Spinal cord (tissue), 10 donors: ENCODE results near the gene HEPACAM2. TPM values are rescaled to one million over a fixed set of nuclear protein-coding genes. Genes with fewer than 3 reads are reported as not detected.

Experiments
- DNase-seq, 6 donors: peaks; one replicate each; pipeline versions ENCODE4 v3.0.0 to v3.0.0-alpha.2; 2013 to 2015; ENCODE audit warnings: low spot score in 6 of 6, low read depth in 4 of 6
- H3K27ac ChIP-seq: one replicate; pipeline ENCODE4 v1.5.1; 2013; ENCODE audit warnings: low read depth, low read length, control low read depth
- H3K27me3 ChIP-seq: one replicate; pipeline ENCODE4 v1.6.1; 2013; ENCODE audit warnings: low read length; ENCODE audit not compliant: control insufficient read depth, insufficient read depth
- H3K36me3 ChIP-seq: one replicate; pipeline ENCODE4 v1.6.1; 2013; ENCODE audit warnings: low read length; ENCODE audit not compliant: control insufficient read depth, insufficient read depth
- H3K4me1 ChIP-seq: one replicate; pipeline ENCODE4 v1.6.1; 2013; ENCODE audit warnings: low read length; ENCODE audit not compliant: control insufficient read depth, insufficient read depth
- H3K4me3 ChIP-seq: one replicate; pipeline ENCODE4 v1.5.1; 2013; ENCODE audit warnings: low read depth, low read length, control low read depth
- H3K9me3 ChIP-seq: one replicate; pipeline ENCODE4 v1.6.1; 2013; ENCODE audit warnings: low read length; ENCODE audit not compliant: control insufficient read depth, insufficient read depth
- WGBS: methylation state at CpG from one replicate; pipeline ENCODE4 v1.1.5; 2013; ENCODE audit warnings: missing lambda C conversion rate; ENCODE audit not compliant: insufficient coverage; 5-methylcytosine and 5-hydroxymethylcytosine counted together
- polyA plus RNA-seq, 2 donors: library from polyadenylated mRNA; unstranded; fragments of 120-200 nt; gene quantifications; one replicate each; pipeline ENCODE4 v1.2.1, GENCODE V29; 2013; ENCODE audit not compliant: insufficient read length in 2 of 2
- total RNA-seq, 2 donors: library from RNA; depleted of rRNA in 1 of 2; stranded (reverse); fragments of 120-200 nt in 1 of 2; fragments of >200 nt in 1 of 2; gene quantifications; one replicate each; pipeline versions ENCODE4 v1.2.3 to v1.2.4, GENCODE V29; 2013 to 2014
- donor health status: healthy.

The HEPACAM2 gene
- total and polyA plus RNA-seq, 4 donors, result 0.11 to 0.69 (median 0.23) TPM

DNA sequence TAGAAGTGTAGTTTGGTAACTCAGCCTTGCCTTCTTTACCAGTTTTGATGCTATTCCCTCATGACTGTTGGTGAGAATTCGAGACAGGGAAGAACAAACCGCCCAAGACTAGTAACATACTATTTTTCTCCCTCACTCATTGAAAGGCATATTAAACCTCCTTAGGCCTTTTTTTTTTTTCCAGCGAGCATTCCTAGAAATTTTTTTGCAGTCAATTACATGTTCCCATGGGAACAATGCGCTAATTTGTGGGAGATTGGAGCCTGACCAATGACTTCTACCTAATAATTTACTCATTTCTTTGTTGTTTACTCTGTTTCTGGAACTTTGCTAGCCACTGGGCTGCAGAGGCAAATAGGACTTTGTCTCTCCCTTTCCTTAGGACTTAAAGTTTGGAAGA lies 11.9 kb upstream of the HEPACAM2 start:
- no peak overlapping the region for H3K4me3 ChIP-seq
- WGBS, result no CpG with 5 or more reads among the region's 4 CpGs
- no peaks in the 10 kb centered on the region for H3K4me1 ChIP-seq
- H3K27me3 ChIP-seq, result no peaks in the 10 kb centered on the region
- peak in 1 of 6 donors; percentile 14 for DNase-seq
- no peak overlapping the region for H3K27ac ChIP-seq
- H3K36me3 ChIP-seq, result no peaks in the 10 kb centered on the region
- H3K9me3 ChIP-seq, result no peaks in the 10 kb centered on the region

GRCh38 chr7:93235541-93235940 lies 9.3 kb upstream of the HEPACAM2 start:
- H3K9me3 ChIP-seq, result no peaks in the 10 kb centered on the region
- DNase-seq, result peak in 1 of 6 donors; percentile 46
- H3K27ac ChIP-seq, result no peak overlapping the region
- no peak overlapping the region for H3K4me3 ChIP-seq
- no peaks in the 10 kb centered on the region for H3K27me3 ChIP-seq
- no peaks in the 10 kb centered on the region for H3K4me1 ChIP-seq
- no peaks in the 10 kb centered on the region for H3K36me3 ChIP-seq
- 84% methylated on average over 2 of the region's 2 CpGs for WGBS

GRCh38 chr7:93232673-93233018 lies 6.4 kb upstream of the HEPACAM2 start:
- Histone ChIP-seq H3K4me1 (no peaks in the 10 kb centered on the region), H3K27ac (no peak overlapping the region), H3K36me3 (no peaks in the 10 kb centered on the region), H3K27me3 (no peaks in the 10 kb centered on the region), H3K9me3 (no peaks in the 10 kb centered on the region), H3K4me3 (peak overlapping the region; percentile 77)
- DNase-seq, result no peak
- WGBS, result 0% methylated on average over 2 of the region's 8 CpGs

GRCh38 chr7:93231799-93232672 lies 5.8 kb upstream of the HEPACAM2 start, which contains the start of gene VPS50:
VPS50 (plus strand) TSS chr7:93232366; CDS start chr7:93232468, 102 bp downstream.
- H3K4me3 ChIP-seq, result peak within 1 kb of the TSS; percentile 77
- H3K27ac ChIP-seq, result no peak within 1 kb of the TSS
- H3K4me1 ChIP-seq, result no peaks in the 10 kb centered on the region
- H3K9me3 ChIP-seq, result no peaks in the 10 kb centered on the region
- peak; percentile 95 to 99 (median 98) for DNase-seq
- H3K27me3 ChIP-seq, result no peaks in the 10 kb centered on the region
- under 1% methylated on average over 35 of the region's 40 CpGs for WGBS
- no peaks in the 10 kb centered on the region for H3K36me3 ChIP-seq

DNA sequence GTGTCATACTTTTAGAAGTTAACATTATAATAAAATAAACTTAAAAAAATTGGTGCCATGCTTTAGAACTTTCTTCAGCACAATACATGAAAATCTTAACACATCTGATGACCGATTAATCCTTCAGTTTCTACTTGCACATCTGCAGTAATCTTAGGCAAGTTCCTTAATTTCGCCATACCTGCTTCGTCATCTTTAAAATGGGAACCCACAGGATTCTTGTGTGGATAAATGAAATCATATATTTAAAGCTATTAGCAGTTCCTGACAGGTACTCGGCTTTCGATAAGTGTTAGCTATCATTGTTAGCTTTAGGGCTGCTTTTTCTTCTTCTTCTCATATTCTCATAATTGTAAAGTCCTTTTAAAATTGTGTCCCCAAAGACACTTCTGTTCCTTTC lies 5.0 kb upstream of the HEPACAM2 start:
- Histone ChIP-seq H3K4me1 (no peaks in the 10 kb centered on the region), H3K4me3 (peak overlapping the region; percentile 77), H3K27ac (no peak overlapping the region), H3K9me3 (no peaks in the 10 kb centered on the region), H3K27me3 (no peaks in the 10 kb centered on the region), H3K36me3 (no peaks in the 10 kb centered on the region)
- no CpG with 5 or more reads among the region's 5 CpGs for WGBS
- DNase-seq, result no peak

DNA sequence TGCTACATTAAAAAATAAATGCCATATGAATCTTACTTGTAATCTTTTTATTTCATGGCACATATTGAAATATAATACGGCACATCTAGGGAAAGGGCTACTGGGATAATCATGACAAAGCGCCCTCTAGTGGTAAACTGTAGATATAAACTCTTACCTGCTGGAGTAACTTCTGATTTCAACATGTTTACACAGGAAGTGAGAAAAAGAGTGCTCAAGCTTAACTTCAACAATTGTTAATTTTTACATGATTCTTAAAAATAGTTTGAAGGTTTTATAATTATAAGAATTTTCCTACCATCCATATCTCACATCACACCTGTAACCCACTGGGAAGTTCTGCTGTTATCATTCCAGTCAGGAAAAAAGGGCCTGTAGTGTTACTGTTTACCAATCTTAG lies 2.0 kb upstream of the HEPACAM2 start:
- no CpG with 5 or more reads among the region's 2 CpGs for WGBS
- Histone ChIP-seq H3K9me3 (no peaks in the 10 kb centered on the region), H3K4me1 (no peaks in the 10 kb centered on the region), H3K36me3 (no peaks in the 10 kb centered on the region), H3K27ac (no peak overlapping the region), H3K27me3 (no peaks in the 10 kb centered on the region), H3K4me3 (no peak overlapping the region)
- DNase-seq, result peak in 3 of 6 donors; percentile 35 to 87 (median 64)

GRCh38 chr7:93219868-93220267 lies 6.4 kb downstream of the HEPACAM2 start:
- no peak for DNase-seq
- H3K9me3 ChIP-seq, result no peaks in the 10 kb centered on the region

GRCh38 chr7:93218997-93219827 lies 7.1 kb downstream of the HEPACAM2 start:
- H3K4me3 ChIP-seq, result no peak overlapping the region
- no peaks in the 10 kb centered on the region for H3K4me1 ChIP-seq
- WGBS, result 81% methylated on average over 7 of the region's 10 CpGs
- H3K27ac ChIP-seq, result no peak overlapping the region
- H3K27me3 ChIP-seq, result no peaks in the 10 kb centered on the region
- DNase-seq, result no peak
- no peaks in the 10 kb centered on the region for H3K9me3 ChIP-seq
- H3K36me3 ChIP-seq, result no peaks in the 10 kb centered on the region

More at GRCh38 chr7:93219868-93220267, 6.4 kb downstream of the HEPACAM2 start:
- Histone ChIP-seq H3K36me3 (no peaks in the 10 kb centered on the region), H3K4me3 (no peak overlapping the region), H3K27me3 (no peaks in the 10 kb centered on the region), H3K4me1 (no peaks in the 10 kb centered on the region), H3K27ac (no peak overlapping the region)
- 82% methylated on average over 1 of the region's 1 CpG for WGBS

GRCh38 chr7:93212881-93213280 lies 13.4 kb downstream of the HEPACAM2 start:
- no peaks in the 10 kb centered on the region for H3K9me3 ChIP-seq
- H3K27ac ChIP-seq, result no peak overlapping the region
- H3K36me3 ChIP-seq, result no peaks in the 10 kb centered on the region
- H3K27me3 ChIP-seq, result no peaks in the 10 kb centered on the region
- no peaks in the 10 kb centered on the region for H3K4me1 ChIP-seq
- DNase-seq, result peak in 2 of 6 donors; percentile 14 to 50
- WGBS, result no CpG with 5 or more reads among the region's 1 CpG
- H3K4me3 ChIP-seq, result no peak overlapping the region
